Effector memory CD4-positive, alpha-beta T cell (primary cell): ENCODE results near the gene PIK3R2.
"Not testable (repeated sequence)": the region's sequence is repeated elsewhere in the genome, so short reads cannot be mapped to it uniquely, and the experiment has no call there.

Experiments
- DNase-seq, 3 donors: peaks; one replicate each; pipeline ENCODE4 v3.0.0-alpha.2; 2020
- H3K27ac ChIP-seq: 2 replicates; pipeline ENCODE4 v1.7.0; 2013; ENCODE audit warnings: mild to moderate bottlenecking, low read length, moderate library complexity; ENCODE audit not compliant: insufficient read depth, poor library complexity, severe bottlenecking
- H3K27me3 ChIP-seq: replicated peaks from 2 replicates; pipeline ENCODE4 v1.7.0; 2013; ENCODE audit warnings: mild to moderate bottlenecking, low read length; ENCODE audit not compliant: insufficient read depth, control insufficient read depth, poor library complexity, severe bottlenecking
- H3K36me3 ChIP-seq: 2 replicates; pipeline ENCODE4 v1.7.0; 2013; ENCODE audit warnings: mild to moderate bottlenecking, low read length, moderate library complexity; ENCODE audit not compliant: control insufficient read depth, insufficient read depth
- H3K4me1 ChIP-seq: 2 replicates; pipeline ENCODE4 v1.7.0; 2013; ENCODE audit warnings: low read length, mild to moderate bottlenecking; ENCODE audit not compliant: control insufficient read depth, insufficient read depth, poor library complexity, severe bottlenecking
- H3K4me3 ChIP-seq: 2 replicates; pipeline ENCODE4 v1.7.0; 2013; ENCODE audit warnings: low read length, low read depth, mild to moderate bottlenecking; ENCODE audit not compliant: insufficient read depth, poor library complexity, severe bottlenecking
- H3K9me3 ChIP-seq: 2 replicates; pipeline ENCODE4 v1.7.0; 2013; ENCODE audit warnings: mild to moderate bottlenecking, low read length, moderate library complexity; ENCODE audit not compliant: control insufficient read depth

PIK3R2 gene

GRCh38 chr19:18152442-18152816, 534 bp upstream of the PIK3R2 start:
- Histone ChIP-seq H3K4me3 (peak overlapping the region; percentile 63), H3K27ac (peak overlapping the region; percentile 83), H3K4me1 (peaks cover 21% of the 10 kb centered on the region), H3K9me3 (no peaks in the 10 kb centered on the region), H3K36me3 (peaks cover 3% of the 10 kb centered on the region), H3K27me3 (no peaks in the 10 kb centered on the region)
- DNase-seq = peak; percentile 91 to 97 (median 93)

- peak overlapping the region; percentile 83 for H3K27ac ChIP-seq
- H3K9me3 ChIP-seq = no peaks in the 10 kb centered on the region
- H3K27me3 ChIP-seq = no peaks in the 10 kb centered on the region
- DNase-seq = peak in 1 of 3 donors; percentile 31
- H3K4me3 ChIP-seq = peak overlapping the region; percentile 83
- no peaks in the 10 kb centered on the region for H3K36me3 ChIP-seq
- H3K4me1 ChIP-seq = peaks cover 21% of the 10 kb centered on the region
Observed at GRCh38 chr19:18153556-18154134, 682 bp downstream of the PIK3R2 start.

GRCh38 chr19:18155095-18156087, 2.4 kb downstream of the PIK3R2 start:
- peaks cover 21% of the 10 kb centered on the region for H3K4me1 ChIP-seq
- H3K4me3 ChIP-seq = no peak overlapping the region
- H3K36me3 ChIP-seq = no peaks in the 10 kb centered on the region
- no peak overlapping the region for H3K27ac ChIP-seq
- no peaks in the 10 kb centered on the region for H3K27me3 ChIP-seq
- no peak for DNase-seq
- H3K9me3 ChIP-seq = no peaks in the 10 kb centered on the region

- Histone ChIP-seq H3K27ac (no peak overlapping the region), H3K9me3 (no peaks in the 10 kb centered on the region), H3K4me1 (peaks cover 25% of the 10 kb centered on the region), H3K4me3 (no peak overlapping the region), H3K36me3 (no peaks in the 10 kb centered on the region), H3K27me3 (no peaks in the 10 kb centered on the region)
- DNase-seq = no peak
Observed at GRCh38 chr19:18156268-18156667, 3.3 kb downstream of the PIK3R2 start.

GRCh38 chr19:18156841-18157464, 4.0 kb downstream of the PIK3R2 start:
- H3K36me3 ChIP-seq = no peaks in the 10 kb centered on the region
- H3K27me3 ChIP-seq = no peaks in the 10 kb centered on the region
- no peak overlapping the region for H3K27ac ChIP-seq
- DNase-seq = no peak
- no peaks in the 10 kb centered on the region for H3K9me3 ChIP-seq
- H3K4me1 ChIP-seq = peaks cover 18% of the 10 kb centered on the region
- no peak overlapping the region for H3K4me3 ChIP-seq

- Histone ChIP-seq H3K4me1 (peaks cover 18% of the 10 kb centered on the region), H3K36me3 (no peaks in the 10 kb centered on the region), H3K9me3 (no peaks in the 10 kb centered on the region), H3K27me3 (no peaks in the 10 kb centered on the region), H3K4me3 (no peak overlapping the region), H3K27ac (no peak overlapping the region)
- DNase-seq = no peak
Observed at GRCh38 chr19:18157465-18158063, 4.6 kb downstream of the PIK3R2 start.

GRCh38 chr19:18158467-18158866, 5.5 kb downstream of the PIK3R2 start:
- H3K4me1 ChIP-seq = peaks cover 15% of the 10 kb centered on the region
- H3K4me3 ChIP-seq = no peak overlapping the region
- H3K36me3 ChIP-seq = peaks cover 7% of the 10 kb centered on the region
- no peaks in the 10 kb centered on the region for H3K9me3 ChIP-seq
- DNase-seq = no peak
- no peaks in the 10 kb centered on the region for H3K27me3 ChIP-seq
- no peak overlapping the region for H3K27ac ChIP-seq

- not testable (repeated sequence) for H3K27ac ChIP-seq, H3K9me3 ChIP-seq, DNase-seq, H3K4me1 ChIP-seq, H3K36me3 ChIP-seq, H3K4me3 ChIP-seq, H3K27me3 ChIP-seq
Observed at GRCh38 chr19:18159059-18159616, 6.2 kb downstream of the PIK3R2 start.

GRCh38 chr19:18159810-18160209, 6.8 kb downstream of the PIK3R2 start:
- Histone ChIP-seq H3K27ac (no peak overlapping the region), H3K4me3 (no peak overlapping the region), H3K36me3 (peaks cover 7% of the 10 kb centered on the region), H3K27me3 (no peaks in the 10 kb centered on the region), H3K4me1 (peaks cover 4% of the 10 kb centered on the region), H3K9me3 (no peaks in the 10 kb centered on the region)
- no peak for DNase-seq
